ENCODE measurements around the gene AFF3.
"Not testable (repeated sequence)": the region's sequence is repeated elsewhere in the genome, so short reads cannot be mapped to it uniquely, and the experiment has no call there.

The AFF3 gene

DNA sequence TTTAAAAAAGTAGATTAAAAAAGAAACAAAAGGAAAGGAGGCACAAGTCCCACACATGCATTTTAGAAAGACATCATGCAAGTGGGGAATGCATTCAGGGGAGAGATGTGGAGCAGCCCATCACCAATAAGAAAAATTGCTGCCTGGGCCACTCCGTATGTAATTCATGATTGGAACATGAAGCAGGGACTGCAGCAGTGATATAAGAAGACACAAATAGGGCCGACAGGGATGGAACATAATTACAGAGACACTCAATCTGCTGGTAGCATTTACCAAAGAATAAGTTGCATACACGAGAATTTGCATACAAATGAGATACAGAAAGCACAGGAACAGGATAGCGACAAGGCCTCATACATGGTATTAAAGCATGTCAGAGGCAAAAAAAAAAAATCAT lies 6.5 kb upstream of the AFF3 start:
- no peak for DNase-seq

DNA sequence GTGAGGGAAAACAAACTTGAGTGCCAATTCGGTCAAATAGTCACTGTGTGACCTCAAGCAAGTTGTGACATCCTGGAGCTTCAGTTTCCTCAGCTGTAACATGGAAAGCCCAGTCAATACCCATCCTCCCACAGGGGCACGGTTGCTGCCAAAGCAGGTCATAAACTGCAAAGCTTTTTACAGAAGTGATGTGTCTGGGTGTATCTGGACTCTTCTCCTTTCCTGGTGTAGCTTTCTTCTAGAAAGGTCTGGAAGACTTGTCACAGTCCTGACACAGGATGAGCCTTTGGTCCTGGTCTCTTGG lies 4.2 kb upstream of the AFF3 start:
- no peak for DNase-seq

DNA sequence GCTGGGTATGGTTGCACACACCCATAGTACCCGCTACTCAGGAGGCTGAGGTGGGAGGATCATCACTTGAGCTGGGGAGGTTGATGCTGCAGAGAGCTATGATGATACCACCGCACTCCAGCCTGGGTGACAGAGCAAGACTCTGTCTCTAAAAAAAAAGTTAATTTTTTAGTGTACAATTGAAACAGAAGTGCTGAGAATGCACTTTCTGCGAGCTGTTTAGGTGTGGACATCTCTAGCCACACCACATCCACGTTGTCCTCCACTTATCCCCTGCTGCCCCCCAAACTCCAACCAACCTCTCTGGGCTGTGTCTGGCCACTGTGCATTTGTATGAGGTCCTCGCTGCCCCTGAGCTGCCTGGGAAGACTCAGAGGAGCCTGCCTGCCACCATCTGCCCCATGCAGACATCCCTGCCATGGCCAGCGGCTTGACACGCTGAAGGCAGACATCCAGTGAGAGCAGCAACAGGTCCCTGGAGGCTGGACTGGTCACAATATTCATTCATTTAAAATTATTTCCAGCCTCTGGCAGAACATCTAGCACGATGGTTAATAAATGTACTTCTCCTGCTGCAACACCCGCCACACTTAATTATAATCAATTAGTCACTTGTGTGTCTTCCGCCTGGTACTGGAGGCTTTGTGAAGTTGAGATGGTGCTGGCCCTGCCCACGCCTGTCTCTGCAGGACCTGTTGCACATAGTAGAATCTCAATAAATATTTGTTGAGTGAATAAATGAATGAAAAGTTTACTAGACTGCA lies 3.7 kb upstream of the AFF3 start:
- DNase-seq, result no peak

DNA sequence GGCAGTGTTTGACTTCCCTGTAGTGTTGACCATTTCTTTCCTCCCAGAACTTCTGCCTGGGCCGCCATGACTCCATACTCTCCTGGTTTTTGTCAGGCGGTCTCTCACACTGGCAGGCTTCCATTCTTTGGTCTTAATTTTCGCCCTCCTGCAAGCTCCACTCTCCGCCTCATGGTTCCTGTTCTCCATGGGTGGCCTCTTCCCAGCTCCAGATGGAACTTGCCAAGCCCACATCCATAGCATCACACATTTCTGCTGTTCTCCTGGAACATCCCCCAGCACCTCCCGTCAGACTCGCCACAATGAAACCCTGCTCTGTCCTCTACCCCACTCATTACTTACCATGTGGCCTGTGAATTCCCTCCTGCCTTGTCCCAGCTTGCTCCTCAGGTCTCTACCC lies 896 bp upstream of the AFF3 start:
- no peak for DNase-seq

DNA sequence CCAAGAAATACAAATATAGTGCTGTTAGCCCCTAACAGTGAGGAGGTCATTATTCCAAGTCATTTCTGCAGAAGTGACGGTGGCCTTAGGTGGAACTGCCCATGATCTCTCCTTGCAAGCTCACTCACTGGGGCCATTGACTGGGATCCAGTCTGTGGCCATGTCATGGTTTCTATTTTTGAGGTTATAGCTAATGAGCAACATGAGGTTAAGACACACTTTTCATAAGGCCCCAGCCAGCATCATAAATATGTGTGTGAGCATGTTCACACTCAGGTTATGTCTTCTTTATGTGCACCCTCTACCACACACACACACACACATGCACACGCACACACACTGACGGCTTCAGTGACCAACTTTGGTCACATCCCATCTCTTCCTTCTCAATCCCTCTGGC lies 484 bp downstream of the AFF3 start:
- DNase-seq, result no peak

DNA sequence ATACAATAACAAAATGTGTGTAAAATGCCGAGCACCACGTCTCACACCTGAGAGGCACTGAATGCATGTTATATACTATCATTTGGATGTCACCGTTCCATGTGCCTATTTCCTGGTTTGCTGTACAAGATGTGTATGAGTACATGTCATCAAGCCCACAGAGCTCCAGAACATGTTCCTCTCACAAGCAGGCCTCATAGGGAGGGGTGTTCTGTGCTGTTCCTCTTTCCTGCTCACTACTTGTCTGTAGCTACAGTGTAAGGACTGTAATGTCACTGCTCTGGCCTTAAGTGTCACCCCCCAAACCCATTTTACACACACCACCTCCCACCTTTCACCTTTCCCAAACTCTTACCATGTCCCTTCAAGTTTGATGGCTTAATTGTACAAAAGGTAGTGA lies 1.8 kb downstream of the AFF3 start:
- no peak for DNase-seq

GRCh38 chr2:100137866-100138570 lies 4.4 kb downstream of the AFF3 start:
- no peak for DNase-seq

DNA sequence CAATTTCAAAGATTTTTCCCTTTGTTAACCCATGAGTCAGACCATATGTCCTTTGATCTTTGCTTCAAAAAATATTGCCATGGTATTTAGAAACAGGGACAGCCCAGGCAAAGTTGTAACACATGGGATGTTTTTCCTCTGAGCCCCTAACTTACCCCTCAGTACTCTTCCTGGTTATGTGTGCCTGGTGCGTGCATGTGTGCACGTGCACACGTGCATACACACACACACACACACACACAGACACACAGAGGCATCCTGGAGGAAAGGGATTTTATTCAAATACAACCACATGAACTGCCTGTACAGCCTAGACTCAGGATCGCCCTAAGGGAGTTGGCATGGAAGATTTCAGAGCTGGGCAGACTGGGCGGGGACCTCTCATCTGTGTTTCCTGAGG lies 5.1 kb downstream of the AFF3 start:
- no peak for DNase-seq

- no peak for DNase-seq
Observed at GRCh38 chr2:100136310-100136709, 6.1 kb downstream of the AFF3 start.

GRCh38 chr2:100135415-100135814 lies 7.0 kb downstream of the AFF3 start:
- no peak for DNase-seq

GRCh38 chr2:100130595-100131391 lies 11.6 kb downstream of the AFF3 start:
- DNase-seq, result no peak

GRCh38 chr2:100126897-100127401 lies 15.4 kb downstream of the AFF3 start:
- DNase-seq, result no peak

DNA sequence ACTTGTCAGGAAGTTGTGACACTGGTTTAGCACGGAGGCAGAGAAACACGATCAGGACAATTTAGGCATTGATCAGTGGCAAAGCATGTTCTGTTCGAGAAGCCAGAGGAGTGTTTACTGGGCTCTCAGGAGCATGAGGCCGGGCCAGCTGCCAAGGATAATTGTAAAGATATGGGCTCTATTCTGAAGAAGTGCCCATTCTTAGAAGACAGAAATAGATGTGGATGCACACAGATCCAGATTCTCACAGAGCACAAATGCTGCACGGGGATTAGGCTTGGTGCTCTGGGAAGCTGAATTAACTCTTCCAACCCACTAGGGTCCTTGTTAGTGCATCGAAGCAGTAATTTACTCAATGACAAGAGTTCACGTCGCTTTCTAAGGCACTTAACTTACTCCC lies 16.2 kb downstream of the AFF3 start:
- DNase-seq, result no peak

GRCh38 chr2:100125626-100126025 lies 16.8 kb downstream of the AFF3 start:
- no peak for DNase-seq

GRCh38 chr2:100124761-100125160 lies 17.6 kb downstream of the AFF3 start:
- DNase-seq, result no peak

- no peak for DNase-seq
Observed at GRCh38 chr2:100121124-100121718, 21.2 kb downstream of the AFF3 start.

DNA sequence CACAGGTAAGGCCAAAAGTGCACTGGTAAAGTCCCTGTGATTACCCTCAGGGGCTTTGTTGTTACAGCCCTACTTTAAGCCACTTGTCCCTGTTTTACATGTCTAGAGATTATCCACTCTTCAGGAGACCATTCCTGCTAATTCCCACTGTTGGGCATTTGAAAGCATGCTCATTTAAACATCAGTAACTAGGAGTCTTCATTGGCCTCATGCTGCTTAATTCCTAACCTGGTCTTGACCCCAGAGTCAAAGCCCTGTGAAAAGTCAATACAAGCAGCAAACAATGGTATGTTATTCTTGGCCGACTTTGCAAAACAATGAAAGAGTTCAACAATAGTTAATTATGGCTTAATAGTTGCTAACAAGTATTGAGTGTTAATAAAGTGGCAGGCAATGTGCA lies 23.2 kb downstream of the AFF3 start:
- DNase-seq, result no peak

DNA sequence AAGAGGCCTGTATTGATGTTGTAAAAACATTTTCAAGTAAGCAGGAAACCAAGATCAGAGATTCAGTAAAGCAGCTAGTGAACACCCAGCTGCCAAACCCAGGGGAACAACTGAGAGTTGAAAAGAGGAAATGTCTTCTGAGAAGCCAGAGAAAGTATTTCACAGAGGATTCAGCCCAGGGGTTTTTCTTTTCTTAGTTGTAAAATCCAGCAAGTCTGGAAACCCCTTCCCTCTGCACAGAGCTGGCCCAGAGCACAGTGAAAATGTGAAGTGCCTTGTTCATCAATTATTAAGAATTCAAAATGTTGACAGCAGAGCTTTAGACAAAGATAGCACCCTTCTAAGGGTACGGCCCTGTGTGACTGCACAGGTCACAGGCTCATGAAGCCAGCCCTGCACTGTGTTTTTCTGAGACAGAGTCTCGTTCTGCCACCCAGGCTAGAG lies 28.4 kb downstream of the AFF3 start:
- DNase-seq, result no peak

GRCh38 chr2:100110614-100111000 lies 31.8 kb downstream of the AFF3 start:
- DNase-seq, result no peak

GRCh38 chr2:100109986-100110613 lies 32.3 kb downstream of the AFF3 start:
- no peak for DNase-seq

DNA sequence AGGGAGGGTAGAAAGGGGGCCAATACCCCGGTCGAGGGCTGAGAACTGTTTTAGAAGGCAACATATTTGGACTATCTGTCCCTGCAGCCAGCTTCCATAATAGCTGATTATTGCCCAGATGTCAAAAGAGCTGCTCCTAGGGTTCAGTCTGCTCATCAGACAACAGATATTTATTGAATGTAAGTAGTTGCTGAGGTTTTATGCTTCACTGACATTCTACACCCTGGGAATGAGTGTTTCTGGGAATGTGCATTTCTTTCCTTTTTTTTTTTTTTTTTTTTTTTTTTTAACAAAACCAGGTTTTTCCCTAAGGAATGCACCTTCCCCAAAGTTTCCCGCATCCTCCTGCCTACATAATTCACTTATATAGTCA lies 33.8 kb downstream of the AFF3 start:
- DNase-seq, result not testable (repeated sequence)

- DNase-seq, result no peak
Observed at GRCh38 chr2:100107906-100108647, 34.3 kb downstream of the AFF3 start.
